Astrocyte of the cerebellum (primary cell): ENCODE data around the gene GPD1L.

Experiments
- DNase-seq: peaks from one replicate; pipeline ENCODE4 v3.0.0-alpha.2; 2011; ENCODE audit warnings: low read depth
- H3K4me3 ChIP-seq: 2 replicates; pipeline ENCODE4 v1.5.1; 2011; ENCODE audit warnings: mild to moderate bottlenecking, low read depth, low read length, moderate library complexity
- in situ Hi-C: cut with HindIII; loops from 2 replicates; pipeline ENCODE4 v1.10.0; 2017; ENCODE audit warnings: low sequenced_read_pairs
- TF ChIP-seq, protein P1 (sequence below): IDR thresholded peaks from 2 replicates; pipeline ENCODE4 v1.5.1; 2012; ENCODE audit warnings: low read length, low read depth, moderate library complexity, mild to moderate bottlenecking; ENCODE audit errors: missing control alignments

GPD1L gene

DNA sequence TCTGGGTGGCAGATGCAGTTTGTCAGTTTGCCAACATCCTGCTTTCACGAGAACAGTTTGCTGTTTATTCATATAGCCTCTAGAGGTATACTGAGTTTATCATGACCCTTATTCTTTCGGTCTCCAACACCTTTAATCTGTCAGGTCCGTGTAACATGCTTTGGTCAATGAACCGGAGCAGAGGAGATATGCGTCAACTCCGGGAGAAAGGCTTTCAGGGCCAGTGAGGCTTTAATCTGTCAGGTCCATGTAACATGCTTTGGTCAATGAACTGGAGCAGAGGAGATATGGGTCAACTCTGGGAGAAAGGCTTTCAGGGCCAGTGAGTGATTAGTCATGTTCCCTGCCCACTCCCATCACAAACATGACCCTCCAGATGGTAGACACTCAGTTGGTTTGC is 16.9 kb upstream of the GPD1L start:
- TF ChIP-seq, protein P1, sequence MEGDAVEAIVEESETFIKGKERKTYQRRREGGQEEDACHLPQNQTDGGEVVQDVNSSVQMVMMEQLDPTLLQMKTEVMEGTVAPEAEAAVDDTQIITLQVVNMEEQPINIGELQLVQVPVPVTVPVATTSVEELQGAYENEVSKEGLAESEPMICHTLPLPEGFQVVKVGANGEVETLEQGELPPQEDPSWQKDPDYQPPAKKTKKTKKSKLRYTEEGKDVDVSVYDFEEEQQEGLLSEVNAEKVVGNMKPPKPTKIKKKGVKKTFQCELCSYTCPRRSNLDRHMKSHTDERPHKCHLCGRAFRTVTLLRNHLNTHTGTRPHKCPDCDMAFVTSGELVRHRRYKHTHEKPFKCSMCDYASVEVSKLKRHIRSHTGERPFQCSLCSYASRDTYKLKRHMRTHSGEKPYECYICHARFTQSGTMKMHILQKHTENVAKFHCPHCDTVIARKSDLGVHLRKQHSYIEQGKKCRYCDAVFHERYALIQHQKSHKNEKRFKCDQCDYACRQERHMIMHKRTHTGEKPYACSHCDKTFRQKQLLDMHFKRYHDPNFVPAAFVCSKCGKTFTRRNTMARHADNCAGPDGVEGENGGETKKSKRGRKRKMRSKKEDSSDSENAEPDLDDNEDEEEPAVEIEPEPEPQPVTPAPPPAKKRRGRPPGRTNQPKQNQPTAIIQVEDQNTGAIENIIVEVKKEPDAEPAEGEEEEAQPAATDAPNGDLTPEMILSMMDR, result no peak

DNA sequence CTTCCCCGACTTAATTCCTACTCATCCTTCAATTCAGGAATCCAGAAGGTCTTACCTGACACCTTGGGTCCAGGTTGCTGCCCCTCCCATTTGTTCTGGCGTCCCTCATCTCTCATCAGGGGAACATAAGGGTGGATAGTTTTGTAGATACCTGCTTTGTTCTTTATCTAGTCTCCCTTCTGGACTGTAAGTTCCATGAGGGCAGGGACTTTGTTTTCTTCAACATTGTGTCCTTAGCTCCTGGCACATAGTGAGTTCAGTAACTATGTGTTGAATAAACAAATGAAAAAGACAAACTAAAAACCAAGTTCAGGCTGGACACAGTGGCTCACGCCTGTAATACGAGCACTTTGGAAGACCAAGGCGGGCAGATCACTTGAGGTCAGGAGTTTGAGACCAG is 13.2 kb upstream of the GPD1L start:
- no peak for DNase-seq
- H3K4me3 ChIP-seq, result no peak overlapping the region
- in situ Hi-C loops, result no loop called here
- TF ChIP-seq, protein P1, result no peak

More for the DNA sequence above, 16.9 kb upstream of the GPD1L start:
- in situ Hi-C loops, result no loop called here
- no peak overlapping the region for H3K4me3 ChIP-seq
- no peak for DNase-seq

DNA sequence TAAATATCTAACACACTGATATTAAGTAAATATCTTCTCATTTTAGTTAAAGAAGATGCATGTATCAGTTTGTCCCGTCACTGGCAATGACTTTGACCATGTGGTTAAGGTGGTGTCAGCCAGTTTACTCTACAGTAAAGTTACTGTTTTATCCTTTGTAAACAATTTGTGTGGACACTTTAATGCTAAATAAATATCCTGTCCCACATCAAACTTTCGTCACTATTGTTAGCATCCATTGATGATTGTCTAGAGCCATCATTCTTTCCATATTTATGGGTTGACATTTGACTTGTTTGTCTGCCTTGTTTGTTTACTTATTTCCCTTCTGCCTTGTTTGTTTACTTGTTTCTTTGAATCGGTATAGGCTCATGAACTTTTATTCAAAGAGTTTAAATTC is 11.0 kb upstream of the GPD1L start:
- no peak overlapping the region for H3K4me3 ChIP-seq
- no peak for DNase-seq
- in situ Hi-C loops, result no loop called here
- TF ChIP-seq, protein P1, result no peak

DNA sequence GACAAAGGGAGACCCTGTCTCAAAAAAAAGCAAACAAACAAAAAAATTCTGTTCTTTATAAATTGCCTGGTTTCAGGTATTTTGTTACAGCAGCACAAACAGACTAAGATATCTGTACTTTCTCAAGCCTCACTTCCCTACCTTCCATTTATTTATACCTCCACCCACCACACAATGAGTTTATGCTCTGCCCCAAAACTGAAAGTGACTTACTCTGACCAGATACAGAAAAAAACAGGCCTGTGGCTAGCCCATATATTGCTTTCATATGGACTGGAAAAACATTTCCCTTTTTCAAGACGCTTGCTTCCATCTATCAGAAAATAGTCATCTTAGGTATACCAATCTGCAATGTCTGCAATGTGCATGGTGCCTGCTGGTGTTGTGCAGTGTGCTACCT is 8.7 kb upstream of the GPD1L start:
- no peak for DNase-seq
- TF ChIP-seq, protein P1, result no peak
- H3K4me3 ChIP-seq, result no peak overlapping the region
- in situ Hi-C loops, result no loop called here

GRCh38 chr3:32098528-32098927 is 7.9 kb upstream of the GPD1L start:
- DNase-seq, result no peak
- no peak overlapping the region for H3K4me3 ChIP-seq
- TF ChIP-seq, protein P1, result no peak
- in situ Hi-C loops, result no loop called here

GRCh38 chr3:32100465-32100864 is 6.0 kb upstream of the GPD1L start:
- in situ Hi-C loops, result loop anchor here (10.0 kb wide), 2 partner anchors 64 to 86 kb away; no protein-coding TSS in a partner anchor
- DNase-seq, result no peak
- TF ChIP-seq, protein P1, result no peak
- no peak overlapping the region for H3K4me3 ChIP-seq

GRCh38 chr3:32102289-32102688 is 4.1 kb upstream of the GPD1L start:
- no peak for DNase-seq
- in situ Hi-C loops, result loop anchor here (10.0 kb wide), 2 partner anchors 63 to 87 kb away; no protein-coding TSS in a partner anchor
- no peak overlapping the region for H3K4me3 ChIP-seq
- TF ChIP-seq, protein P1, result no peak
